Stimulated activated naive CD8-positive, alpha-beta T cell treated with anti-CD3 and anti-CD28 coated beads, Interleukin-15, Interleukin-2, amounts not matched to agents 100 U/mL and 50 U/mL, for 24 hours (primary cell): ENCODE measurements around the gene RSPH1.

Experiments
- ATAC-seq: fragments of 150-1000 bp; cut with Tn5 transposase; one replicate; pipeline ENCODE4 v1.10.0; 2021
- DNase-seq: peaks from one replicate; pipeline ENCODE4 v3.0.0; 2021

The RSPH1 gene

GRCh38 chr21:42445311-42445710, 50.7 kb downstream of the RSPH1 start:
- ATAC-seq (no peak), DNase-seq (no peak)

GRCh38 chr21:42444745-42445059, 51.3 kb downstream of the RSPH1 start:
- ATAC-seq, result no peak

GRCh38 chr21:42443876-42444744, 51.9 kb downstream of the RSPH1 start:
- ATAC-seq, result no peak

More at GRCh38 chr21:42444745-42445059, 51.3 kb downstream of the RSPH1 start:
- no peak for DNase-seq

GRCh38 chr21:42443181-42443785, 52.7 kb downstream of the RSPH1 start:
- ATAC-seq, result no peak

More at GRCh38 chr21:42443876-42444744, 51.9 kb downstream of the RSPH1 start:
- DNase-seq, result no peak

GRCh38 chr21:42441963-42442362, 54.1 kb downstream of the RSPH1 start:
- ATAC-seq, result no peak
- DNase-seq, result no peak

More at GRCh38 chr21:42443181-42443785, 52.7 kb downstream of the RSPH1 start:
- no peak for DNase-seq

- peak; percentile 68 for DNase-seq
- peak; percentile 82 for ATAC-seq
Observed at GRCh38 chr21:42440187-42440792, 55.7 kb downstream of the RSPH1 start.

GRCh38 chr21:42439284-42440186, 56.5 kb downstream of the RSPH1 start:
- DNase-seq (peak; percentile 65), ATAC-seq (peak; percentile 60)

- DNase-seq (no peak), ATAC-seq (no peak)
Observed at GRCh38 chr21:42438316-42439205, 57.5 kb downstream of the RSPH1 start.

GRCh38 chr21:42437786-42438185, 58.2 kb downstream of the RSPH1 start:
- ATAC-seq, result no peak
- no peak for DNase-seq

- no peak for ATAC-seq
- DNase-seq, result no peak
Observed at GRCh38 chr21:42436914-42437313, 59.1 kb downstream of the RSPH1 start.

GRCh38 chr21:42435833-42436232, 60.2 kb downstream of the RSPH1 start:
- ATAC-seq, result no peak
- no peak for DNase-seq

GRCh38 chr21:42435401-42435800, 60.6 kb downstream of the RSPH1 start:
- ATAC-seq (no peak), DNase-seq (no peak)

- DNase-seq (no peak), ATAC-seq (no peak)
Observed at GRCh38 chr21:42434884-42435283, 61.1 kb downstream of the RSPH1 start.

- ATAC-seq (peak; percentile 68), DNase-seq (no peak)
Observed at GRCh38 chr21:42433946-42434551, 62.0 kb downstream of the RSPH1 start.

GRCh38 chr21:42432695-42433094, 63.3 kb downstream of the RSPH1 start:
- DNase-seq, result no peak
- no peak for ATAC-seq

GRCh38 chr21:42431196-42431595, 64.8 kb downstream of the RSPH1 start:
- ATAC-seq (no peak), DNase-seq (no peak)

GRCh38 chr21:42430521-42430920, 65.5 kb downstream of the RSPH1 start:
- no peak for DNase-seq
- no peak for ATAC-seq

- no peak for DNase-seq
- ATAC-seq, result no peak
Observed at GRCh38 chr21:42429856-42430255, 66.2 kb downstream of the RSPH1 start.

- DNase-seq (no peak), ATAC-seq (no peak)
Observed at GRCh38 chr21:42429021-42429420, 67.0 kb downstream of the RSPH1 start.

GRCh38 chr21:42427809-42428419, 68.1 kb downstream of the RSPH1 start:
- ATAC-seq (no peak), DNase-seq (no peak)
